ENCODE results near the gene MYBPC2. TPM values are rescaled to one million over a fixed set of nuclear protein-coding genes. Genes with fewer than 3 reads are reported as not detected.

The MYBPC2 gene
- total RNA-seq, 1 donor from 2014 or later: not detected

- FAIRE-seq: no peak
- Histone ChIP-seq H3K27ac (ENCODE audit: low read depth, low read length) (no peak overlapping the region), H3K27me3 (ENCODE audit: insufficient read depth, low read length) (peaks cover 13% of the 10 kb centered on the region), H3K4me1 (ENCODE audit: insufficient read depth, low read length) (no peaks in the 10 kb centered on the region), H3K9ac (ENCODE audit: low read length) (no peak overlapping the region), H3K4me3 (ENCODE audit: insufficient read depth, low read depth, low read length) (no peak overlapping the region), H3K4me2 (ENCODE audit: low read length) (no peak overlapping the region), H3K36me3 (ENCODE audit: insufficient read depth, low read length) (no peaks in the 10 kb centered on the region), H3K79me2 (ENCODE audit: insufficient read depth, low read length) (no peaks in the 10 kb centered on the region), H3K9me3 (ENCODE audit: insufficient read depth, low read depth, low read length) (no peaks in the 10 kb centered on the region), H2AFZ (ENCODE audit: low read depth, low read length) (no peak overlapping the region), H4K20me1 (ENCODE audit: insufficient read depth, low read length) (peaks cover 13% of the 10 kb centered on the region)
- DNase-seq (ENCODE audit: low read depth): no peak
- no peak overlapping the region for H3K27ac Mint-ChIP-seq (ENCODE audit: unreplicated experiment)
- no peak for TF ChIP-seq CTCF (IDR thresholded peaks at IDR 0.05; ENCODE audit: insufficient read depth, low read depth, low read length)
- no peak for TF ChIP-seq EZH2 (IDR thresholded peaks at IDR 0.05; ENCODE audit: insufficient read depth, low read length)
- H3K27me3 Mint-ChIP-seq (ENCODE audit: low read depth, unreplicated experiment): no peaks in the 10 kb centered on the region
- H3K4me3 Mint-ChIP-seq (ENCODE audit: unreplicated experiment): no peak overlapping the region
- H3K4me1 Mint-ChIP-seq (ENCODE audit: low read depth, unreplicated experiment): no peaks in the 10 kb centered on the region
- no peaks in the 10 kb centered on the region for H3K36me3 Mint-ChIP-seq (ENCODE audit: low read depth, unreplicated experiment)
- H3K9me3 Mint-ChIP-seq (ENCODE audit: unreplicated experiment): peaks cover 39% of the 10 kb centered on the region
Observed at GRCh38 chr19:50492303-50493052, 59.8 kb downstream of the MYBPC2 start.

- Mint-ChIP-seq H3K4me1 (ENCODE audit: low read depth, unreplicated experiment) (no peaks in the 10 kb centered on the region), H3K27ac (ENCODE audit: unreplicated experiment) (no peak overlapping the region), H3K36me3 (ENCODE audit: low read depth, unreplicated experiment) (no peaks in the 10 kb centered on the region), H3K4me3 (ENCODE audit: unreplicated experiment) (no peak overlapping the region), H3K27me3 (ENCODE audit: low read depth, unreplicated experiment) (no peaks in the 10 kb centered on the region), H3K9me3 (ENCODE audit: unreplicated experiment) (peaks cover 36% of the 10 kb centered on the region)
- Histone ChIP-seq H3K36me3 (ENCODE audit: insufficient read depth, low read length) (no peaks in the 10 kb centered on the region), H3K27ac (ENCODE audit: low read depth, low read length) (no peak overlapping the region), H2AFZ (ENCODE audit: low read depth, low read length) (no peak overlapping the region), H3K79me2 (ENCODE audit: insufficient read depth, low read length) (no peaks in the 10 kb centered on the region), H3K9me3 (ENCODE audit: insufficient read depth, low read depth, low read length) (no peaks in the 10 kb centered on the region), H3K9ac (ENCODE audit: low read length) (no peak overlapping the region), H3K4me3 (ENCODE audit: insufficient read depth, low read depth, low read length) (no peak overlapping the region), H3K27me3 (ENCODE audit: insufficient read depth, low read length) (peaks cover 13% of the 10 kb centered on the region), H3K4me2 (ENCODE audit: low read length) (no peak overlapping the region), H3K4me1 (ENCODE audit: insufficient read depth, low read length) (no peaks in the 10 kb centered on the region), H4K20me1 (ENCODE audit: insufficient read depth, low read length) (peaks cover 13% of the 10 kb centered on the region)
- no peak for FAIRE-seq
- TF ChIP-seq CTCF (IDR thresholded peaks at IDR 0.05; ENCODE audit: insufficient read depth, low read depth, low read length) (no peak), EZH2 (IDR thresholded peaks at IDR 0.05; ENCODE audit: insufficient read depth, low read length) (no peak)
- no peak for DNase-seq (ENCODE audit: low read depth)
Observed at GRCh38 chr19:50493171-50493570, 60.5 kb downstream of the MYBPC2 start.
